Liver (tissue), 9 donors: ENCODE data around the gene IL11RA. TPM values are rescaled to one million over a fixed set of nuclear protein-coding genes. Genes with fewer than 3 reads are reported as not detected.

Experiments used
- DNase-seq: peaks from one replicate; pipeline ENCODE4 v3.0.0-alpha.2; 2017; ENCODE audit warnings: low spot score
- H3K27ac ChIP-seq, 2 donors: one replicate each; pipeline ENCODE4 v1.7.0; 2013; ENCODE audit warnings: inconsistent platforms in 2 of 2, low read length in 2 of 2, control low read depth in 1 of 2, low read depth in 1 of 2, mild to moderate bottlenecking in 1 of 2
- H3K27me3 ChIP-seq, 4 donors: one replicate each; pipeline versions ENCODE4 v1.6.1 to v1.7.0; 2013; ENCODE audit warnings: low read length in 3 of 4, inconsistent platforms in 1 of 4, mild to moderate bottlenecking in 1 of 4, moderate library complexity in 1 of 4; ENCODE audit not compliant: control insufficient read depth in 4 of 4, insufficient read depth in 4 of 4
- H3K36me3 ChIP-seq, 4 donors: one replicate each; pipeline versions ENCODE4 v1.6.1 to v1.7.0; 2013; ENCODE audit warnings: low read length in 3 of 4, mild to moderate bottlenecking in 3 of 4, low read depth in 1 of 4, moderate library complexity in 1 of 4; ENCODE audit not compliant: control insufficient read depth in 4 of 4, insufficient read depth in 3 of 4
- H3K4me1 ChIP-seq, 4 donors: one replicate each; pipeline versions ENCODE4 v1.6.1 to v1.7.0; 2013; ENCODE audit warnings: low read length in 3 of 4, mild to moderate bottlenecking in 3 of 4, moderate library complexity in 1 of 4; ENCODE audit not compliant: control insufficient read depth in 4 of 4, insufficient read depth in 4 of 4
- H3K4me3 ChIP-seq, 3 donors: one replicate each; pipeline versions ENCODE4 v1.6.1 to v1.7.0; 2013; ENCODE audit warnings: low read length in 3 of 3, control low read depth in 1 of 3, low read depth in 1 of 3, mild to moderate bottlenecking in 1 of 3
- H3K9ac ChIP-seq, 2 donors: one replicate each; pipeline ENCODE4 v1.7.0; 2013; ENCODE audit warnings: low read length in 2 of 2, mild to moderate bottlenecking in 2 of 2, moderate library complexity in 2 of 2, control low read depth in 1 of 2, low read depth in 1 of 2
- H3K9me3 ChIP-seq, 4 donors: one replicate each; pipeline versions ENCODE4 v1.6.1 to v1.7.0; 2013; ENCODE audit warnings: low read length in 3 of 4; ENCODE audit not compliant: control insufficient read depth in 4 of 4
- CTCF ChIP-seq: fragments of 150-350 bp; IDR thresholded peaks from 2 replicates; pipeline ENCODE4 v1.5.1; 2017; ENCODE audit warnings: improper control_type of control experiment, low read depth, low read length; ENCODE audit not compliant: missing input control
- EGR1 ChIP-seq, 2 donors: IDR thresholded peaks; 2 replicates each; pipeline ENCODE4 v1.6.1; 2016 to 2018; ENCODE audit warnings: antibody characterized with exemption in 2 of 2, low read depth in 2 of 2
- FOXA1 ChIP-seq: IDR thresholded peaks from 2 replicates; pipeline ENCODE4 v1.6.1; 2016; ENCODE audit warnings: antibody characterized with exemption
- HNF4A ChIP-seq, 2 donors: conservative IDR thresholded peaks; 2 replicates each; pipeline ENCODE4 v1.6.1; 2016; ENCODE audit warnings: antibody characterized with exemption in 2 of 2, mild to moderate bottlenecking in 2 of 2
- SP1 ChIP-seq: IDR thresholded peaks from 2 replicates; pipeline ENCODE4 v1.6.1; 2018; ENCODE audit warnings: antibody characterized with exemption, mild to moderate bottlenecking
- WGBS: extraction: QIAGEN DNeasy Blood & Tissue Kit; methylation state at CpG from one replicate; pipeline ENCODE4 v1.1.7; 2013; 5-methylcytosine and 5-hydroxymethylcytosine counted together
- polyA plus RNA-seq, 2 donors: library from polyadenylated mRNA; stranded (reverse) in 1 of 2; unstranded in 1 of 2; fragments of 200-250 nt in 1 of 2; fragments of >200 nt in 1 of 2; fragmentation: Nextera tagmentation in 1 of 2; extraction: Ambion mirVana in 1 of 2; gene quantifications; one replicate each; pipeline versions ENCODE4 v1.2.1 to v1.2.3, GENCODE V29; 2013 to 2015
- total RNA-seq, 2 donors: library from RNA; depleted of rRNA; stranded (reverse); fragments of >200 nt; gene quantifications; one replicate each; pipeline ENCODE4 v1.2.3, GENCODE V29; 2014
- TF ChIP-seq, protein P1 (sequence below): IDR thresholded peaks from 2 replicates; pipeline ENCODE4 v1.6.1; 2016; ENCODE audit warnings: antibody characterized with exemption, mild to moderate bottlenecking
- TF ChIP-seq, protein P2 (sequence below): IDR thresholded peaks from 2 replicates; pipeline ENCODE4 v1.6.1; 2016; ENCODE audit warnings: antibody characterized with exemption
- donor health status: healthy.
- donor health status: healthy.
- donor health status: healthy.
- donor health status: healthy.
- donor health status: healthy.

IL11RA gene
- total and polyA plus RNA-seq, 4 donors: 10.0 to 35.3 (median 14.7) TPM

DNA sequence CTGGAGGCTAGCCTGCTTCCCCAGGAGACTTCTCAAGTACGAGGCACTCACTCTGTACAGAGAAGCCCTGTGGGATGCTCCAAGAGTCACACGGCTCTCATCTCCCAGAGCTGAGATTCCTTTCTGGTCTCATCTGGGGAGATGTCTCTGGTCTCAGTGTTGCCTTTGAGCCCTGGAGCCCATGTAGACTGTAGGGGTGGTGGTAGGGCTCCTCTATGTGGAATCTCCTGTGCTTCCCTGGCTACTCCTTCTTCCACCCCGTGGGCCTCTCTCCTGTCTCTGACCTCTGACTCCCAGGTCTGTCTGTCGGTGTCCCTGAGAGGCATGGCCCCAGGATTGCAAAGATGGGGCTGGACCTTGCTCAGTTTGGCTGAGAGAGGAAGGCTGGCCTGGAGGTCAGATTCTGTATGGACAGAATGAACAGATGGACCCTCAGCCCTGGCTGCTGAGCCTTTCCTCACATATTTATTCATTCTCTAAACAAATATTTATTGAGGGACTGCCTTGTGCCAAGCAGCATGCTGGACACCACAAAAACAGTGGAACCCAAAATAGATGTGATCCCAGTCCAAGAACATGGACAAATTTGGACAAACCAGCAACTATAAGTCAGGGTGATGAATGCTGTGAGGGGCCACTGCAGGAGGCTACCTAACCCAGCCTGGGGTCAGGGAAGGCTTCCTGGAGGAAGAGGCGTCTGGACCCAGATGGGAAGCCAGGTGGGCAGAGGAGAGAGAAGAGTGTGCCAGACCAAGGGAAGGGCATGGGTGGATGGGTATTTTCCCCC lies 36.5 kb downstream of the IL11RA start (continued):
- TF ChIP-seq, protein P1, sequence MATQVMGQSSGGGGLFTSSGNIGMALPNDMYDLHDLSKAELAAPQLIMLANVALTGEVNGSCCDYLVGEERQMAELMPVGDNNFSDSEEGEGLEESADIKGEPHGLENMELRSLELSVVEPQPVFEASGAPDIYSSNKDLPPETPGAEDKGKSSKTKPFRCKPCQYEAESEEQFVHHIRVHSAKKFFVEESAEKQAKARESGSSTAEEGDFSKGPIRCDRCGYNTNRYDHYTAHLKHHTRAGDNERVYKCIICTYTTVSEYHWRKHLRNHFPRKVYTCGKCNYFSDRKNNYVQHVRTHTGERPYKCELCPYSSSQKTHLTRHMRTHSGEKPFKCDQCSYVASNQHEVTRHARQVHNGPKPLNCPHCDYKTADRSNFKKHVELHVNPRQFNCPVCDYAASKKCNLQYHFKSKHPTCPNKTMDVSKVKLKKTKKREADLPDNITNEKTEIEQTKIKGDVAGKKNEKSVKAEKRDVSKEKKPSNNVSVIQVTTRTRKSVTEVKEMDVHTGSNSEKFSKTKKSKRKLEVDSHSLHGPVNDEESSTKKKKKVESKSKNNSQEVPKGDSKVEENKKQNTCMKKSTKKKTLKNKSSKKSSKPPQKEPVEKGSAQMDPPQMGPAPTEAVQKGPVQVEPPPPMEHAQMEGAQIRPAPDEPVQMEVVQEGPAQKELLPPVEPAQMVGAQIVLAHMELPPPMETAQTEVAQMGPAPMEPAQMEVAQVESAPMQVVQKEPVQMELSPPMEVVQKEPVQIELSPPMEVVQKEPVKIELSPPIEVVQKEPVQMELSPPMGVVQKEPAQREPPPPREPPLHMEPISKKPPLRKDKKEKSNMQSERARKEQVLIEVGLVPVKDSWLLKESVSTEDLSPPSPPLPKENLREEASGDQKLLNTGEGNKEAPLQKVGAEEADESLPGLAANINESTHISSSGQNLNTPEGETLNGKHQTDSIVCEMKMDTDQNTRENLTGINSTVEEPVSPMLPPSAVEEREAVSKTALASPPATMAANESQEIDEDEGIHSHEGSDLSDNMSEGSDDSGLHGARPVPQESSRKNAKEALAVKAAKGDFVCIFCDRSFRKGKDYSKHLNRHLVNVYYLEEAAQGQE: peak; percentile 39
- TF ChIP-seq CTCF (no peak), FOXA1 (peak; percentile 86), SP1 (peak; percentile 99), HNF4A (conservative IDR thresholded peaks at IDR 0.05) (peak; percentile 96 to 97)
- TF ChIP-seq, protein P2, sequence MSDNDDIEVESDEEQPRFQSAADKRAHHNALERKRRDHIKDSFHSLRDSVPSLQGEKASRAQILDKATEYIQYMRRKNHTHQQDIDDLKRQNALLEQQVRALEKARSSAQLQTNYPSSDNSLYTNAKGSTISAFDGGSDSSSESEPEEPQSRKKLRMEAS: peak; percentile 83

- Histone ChIP-seq H3K27me3 (no peaks in the 10 kb centered on the region), H3K36me3 (no peaks in the 10 kb centered on the region), H3K9me3 (no peaks in the 10 kb centered on the region), H3K9ac (peak overlapping the region in 1 of 2 donors; percentile 40), H3K4me3 (no peak overlapping the region), H3K4me1 (peaks cover 18 to 60% (median 49%) of the 10 kb centered on the region in 4 donors), H3K27ac (peak overlapping the region; percentile 23 to 43)
- no peak for TF ChIP-seq EGR1 (IDR thresholded peaks at IDR 0.05; ENCODE audit: low read depth in 2 of 2)
- 34% methylated on average over 4 of the region's 4 CpGs for WGBS
- no peak for DNase-seq
Measured at GRCh38 chr9:34689116-34689470, 37.1 kb downstream of the IL11RA start.

GRCh38 chr9:34689512-34689911 lies 37.5 kb downstream of the IL11RA start:
- DNase-seq: no peak
- Histone ChIP-seq H3K4me1 (peaks cover 18 to 60% (median 49%) of the 10 kb centered on the region in 4 donors), H3K9me3 (no peaks in the 10 kb centered on the region), H3K4me3 (no peak overlapping the region), H3K36me3 (no peaks in the 10 kb centered on the region), H3K27ac (peak overlapping the region in 1 of 2 donors; percentile 43), H3K9ac (no peak overlapping the region), H3K27me3 (no peaks in the 10 kb centered on the region)
- WGBS: 24% methylated on average over 8 of the region's 8 CpGs
- TF ChIP-seq HNF4A (conservative IDR thresholded peaks at IDR 0.05): peak in 1 of 2 donors; percentile 13
- TF ChIP-seq, protein P1: no peak
